ENCODE measurements around the gene FOXO3. TPM values are rescaled to one million over a fixed set of nuclear protein-coding genes. Genes with fewer than 3 reads are reported as not detected.

Gene FOXO3
- total and polyA plus RNA-seq, 2 of the 13 experiments (the other 11 are each of a cell fraction or from before 2014, with no cell fraction given), result 16.0 to 22.5 TPM

DNA sequence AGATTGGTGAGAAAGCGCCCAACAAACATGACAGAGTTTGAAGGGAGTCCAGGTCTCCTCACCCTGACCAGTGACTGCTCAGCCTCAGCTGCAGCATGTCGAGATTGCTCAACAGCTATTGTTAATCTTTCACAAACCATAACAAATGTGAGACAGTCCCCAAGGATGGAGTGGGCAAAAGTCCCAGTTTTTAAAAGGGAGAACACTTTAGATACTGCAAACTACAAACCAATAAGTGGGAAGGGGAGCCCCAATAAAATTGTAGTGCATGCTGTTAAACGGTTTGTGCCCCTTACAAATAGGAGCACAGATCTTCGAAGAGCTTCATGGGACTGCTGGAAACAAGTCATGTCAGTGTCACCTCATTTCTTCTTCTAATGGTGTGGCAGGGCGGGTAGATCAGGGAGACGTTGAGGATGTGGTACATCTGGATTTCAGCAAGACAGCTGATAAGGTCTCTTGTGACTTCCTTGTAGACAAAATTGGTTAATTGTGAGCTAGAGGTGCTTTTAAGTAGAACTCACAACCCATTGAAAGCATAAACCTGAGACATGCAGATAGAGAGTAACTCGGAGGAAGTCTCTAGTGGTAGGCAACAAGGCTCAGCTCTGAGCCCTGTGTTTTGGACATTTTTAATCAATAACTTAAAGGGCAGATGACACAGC is 153.5 kb downstream of the FOXO3 start (continued):
- TF ChIP-seq ZNF788 (CRISPR knock-in tag; IDR thresholded peaks at IDR 0.05; ENCODE audit: borderline replicate concordance) (no peak), CCAR2 (optimal IDR thresholded peaks at IDR 0.05; ENCODE audit: low read depth, low read length) (no peak), CEBPG (CRISPR knock-in tag; IDR thresholded peaks at IDR 0.05) (peak; percentile 96), MED8 (CRISPR knock-in tag; IDR thresholded peaks at IDR 0.05; ENCODE audit: insufficient replicate concordance) (no peak), ZNF253 (CRISPR knock-in tag; IDR thresholded peaks at IDR 0.05; ENCODE audit: borderline replicate concordance) (no peak), ZNF263 (CRISPR knock-in tag; IDR thresholded peaks at IDR 0.05) (no peak), AKNA (CRISPR knock-in tag; IDR thresholded peaks at IDR 0.05; ENCODE audit: borderline replicate concordance) (no peak), ZNF674 (CRISPR knock-in tag; IDR thresholded peaks at IDR 0.05; ENCODE audit: low read depth) (no peak), ZNF790 (CRISPR knock-in tag; IDR thresholded peaks at IDR 0.05; ENCODE audit: borderline replicate concordance) (no peak), FLYWCH1 (CRISPR knock-in tag; IDR thresholded peaks at IDR 0.05) (no peak), MBNL3 (CRISPR knock-in tag; conservative IDR thresholded peaks at IDR 0.05) (no peak), ZUFSP (CRISPR knock-in tag; IDR thresholded peaks at IDR 0.05; ENCODE audit: borderline replicate concordance) (no peak), GATAD1 (CRISPR knock-in tag; IDR thresholded peaks at IDR 0.05) (no peak), YY1 (IDR thresholded peaks at IDR 0.05; ENCODE audit: insufficient read depth, insufficient replicate concordance, low read depth, low read length) (no peak), CHD2 (IDR thresholded peaks at IDR 0.05; ENCODE audit: low read depth, low read length) (no peak), NFE2 (CRISPR knock-in tag; IDR thresholded peaks at IDR 0.05) (no peak), ZNF260 (CRISPR knock-in tag; IDR thresholded peaks at IDR 0.05; ENCODE audit: borderline replicate concordance, low read depth) (no peak), ZFP62 (CRISPR knock-in tag; IDR thresholded peaks at IDR 0.05) (no peak), ZNF772 (CRISPR knock-in tag; IDR thresholded peaks at IDR 0.05) (no peak), ZNF563 (CRISPR knock-in tag; IDR thresholded peaks at IDR 0.05) (no peak)
- TF ChIP-seq, protein P1, sequence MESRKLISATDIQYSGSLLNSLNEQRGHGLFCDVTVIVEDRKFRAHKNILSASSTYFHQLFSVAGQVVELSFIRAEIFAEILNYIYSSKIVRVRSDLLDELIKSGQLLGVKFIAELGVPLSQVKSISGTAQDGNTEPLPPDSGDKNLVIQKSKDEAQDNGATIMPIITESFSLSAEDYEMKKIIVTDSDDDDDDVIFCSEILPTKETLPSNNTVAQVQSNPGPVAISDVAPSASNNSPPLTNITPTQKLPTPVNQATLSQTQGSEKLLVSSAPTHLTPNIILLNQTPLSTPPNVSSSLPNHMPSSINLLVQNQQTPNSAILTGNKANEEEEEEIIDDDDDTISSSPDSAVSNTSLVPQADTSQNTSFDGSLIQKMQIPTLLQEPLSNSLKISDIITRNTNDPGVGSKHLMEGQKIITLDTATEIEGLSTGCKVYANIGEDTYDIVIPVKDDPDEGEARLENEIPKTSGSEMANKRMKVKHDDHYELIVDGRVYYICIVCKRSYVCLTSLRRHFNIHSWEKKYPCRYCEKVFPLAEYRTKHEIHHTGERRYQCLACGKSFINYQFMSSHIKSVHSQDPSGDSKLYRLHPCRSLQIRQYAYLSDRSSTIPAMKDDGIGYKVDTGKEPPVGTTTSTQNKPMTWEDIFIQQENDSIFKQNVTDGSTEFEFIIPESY (CRISPR knock-in tag; IDR thresholded peaks at IDR 0.05), result no peak
